Skin epidermis (tissue), 12 donors: ENCODE measurements around the gene CAP2.

ENCODE experiments used
- H3K27ac ChIP-seq, 21 experiments: fragments of 200-600 bp; sonication (generic) in 11 of 21; one replicate each; pipeline ENCODE4 v1.5.0; 2020; ENCODE audit warnings: mild to moderate bottlenecking in 3 of 21, inconsistent platforms in 2 of 21, moderate library complexity in 2 of 21
- H3K4me3 ChIP-seq, 7 experiments: fragments of 200-600 bp; sonication (generic) in 2 of 7; one replicate each; pipeline ENCODE4 v1.5.0; 2020; ENCODE audit warnings: inconsistent platforms in 2 of 7, mild to moderate bottlenecking in 2 of 7, moderate library complexity in 1 of 7

Gene CAP2

GRCh38 chr6:17466707-17467106 lies 73.3 kb downstream of the CAP2 start:
- no peak overlapping the region for H3K27ac ChIP-seq
- no peak overlapping the region for H3K4me3 ChIP-seq

GRCh38 chr6:17469006-17469832 lies 75.8 kb downstream of the CAP2 start:
- Histone ChIP-seq H3K4me3 (no peak overlapping the region), H3K27ac (peak overlapping the region in 3 of 21 experiments; percentile 28 to 55 (median 40))

- peak overlapping the region in 8 of 21 experiments; percentile 18 to 64 (median 39) for H3K27ac ChIP-seq
- no peak overlapping the region for H3K4me3 ChIP-seq
These were observed 77.0 kb downstream of the CAP2 start for GRCh38 chr6:17470202-17470937.

- H3K27ac ChIP-seq: peak overlapping the region in 3 of 21 experiments; percentile 45 to 64 (median 50)
- H3K4me3 ChIP-seq: no peak overlapping the region
These were observed 77.5 kb downstream of the CAP2 start for GRCh38 chr6:17470938-17471327.

GRCh38 chr6:17472653-17473183 lies 79.3 kb downstream of the CAP2 start:
- Histone ChIP-seq H3K4me3 (no peak overlapping the region), H3K27ac (no peak overlapping the region)

- H3K4me3 ChIP-seq: no peak overlapping the region
- H3K27ac ChIP-seq: no peak overlapping the region
These were observed 80.2 kb downstream of the CAP2 start for GRCh38 chr6:17473554-17473953.

- Histone ChIP-seq H3K4me3 (no peak overlapping the region), H3K27ac (no peak overlapping the region)
These were observed 80.9 kb downstream of the CAP2 start for GRCh38 chr6:17474289-17474688.

- H3K27ac ChIP-seq: no peak overlapping the region
- H3K4me3 ChIP-seq: no peak overlapping the region
These were observed 82.3 kb downstream of the CAP2 start for GRCh38 chr6:17475606-17476244.

- no peak overlapping the region for H3K4me3 ChIP-seq
- H3K27ac ChIP-seq: no peak overlapping the region
These were observed 83.1 kb downstream of the CAP2 start for GRCh38 chr6:17476511-17476910.

- no peak overlapping the region for H3K4me3 ChIP-seq
- H3K27ac ChIP-seq: no peak overlapping the region
These were observed 84.0 kb downstream of the CAP2 start for GRCh38 chr6:17477356-17477755.

- no peak overlapping the region for H3K4me3 ChIP-seq
- H3K27ac ChIP-seq: no peak overlapping the region
These were observed 85.0 kb downstream of the CAP2 start for GRCh38 chr6:17478223-17478907.

- H3K4me3 ChIP-seq: no peak overlapping the region
- no peak overlapping the region for H3K27ac ChIP-seq
These were observed 85.6 kb downstream of the CAP2 start for GRCh38 chr6:17478946-17479345.

- no peak overlapping the region for H3K4me3 ChIP-seq
- no peak overlapping the region for H3K27ac ChIP-seq
These were observed 87.1 kb downstream of the CAP2 start for GRCh38 chr6:17480476-17480875.

GRCh38 chr6:17482711-17483110 lies 89.3 kb downstream of the CAP2 start:
- Histone ChIP-seq H3K27ac (no peak overlapping the region), H3K4me3 (no peak overlapping the region)

- Histone ChIP-seq H3K27ac (no peak overlapping the region), H3K4me3 (no peak overlapping the region)
These were observed 90.1 kb downstream of the CAP2 start for GRCh38 chr6:17483391-17484016.

GRCh38 chr6:17484201-17484849 lies 90.9 kb downstream of the CAP2 start:
- no peak overlapping the region for H3K27ac ChIP-seq

GRCh38 chr6:17485181-17485580 lies 91.8 kb downstream of the CAP2 start:
- H3K27ac ChIP-seq: no peak overlapping the region
- H3K4me3 ChIP-seq: no peak overlapping the region

More at GRCh38 chr6:17484201-17484849, 90.9 kb downstream of the CAP2 start:
- H3K4me3 ChIP-seq: no peak overlapping the region

GRCh38 chr6:17485946-17486345 lies 92.6 kb downstream of the CAP2 start:
- Histone ChIP-seq H3K4me3 (no peak overlapping the region), H3K27ac (no peak overlapping the region)

- Histone ChIP-seq H3K27ac (no peak overlapping the region), H3K4me3 (no peak overlapping the region)
These were observed 93.3 kb downstream of the CAP2 start for GRCh38 chr6:17486680-17487079.
